Neural cell (in vitro differentiated cells): ENCODE results near the gene PLXDC2.

Experiments used
- TAF1 ChIP-seq: IDR thresholded peaks from 2 replicates; pipeline ENCODE4 v1.6.1; 2012; ENCODE audit warnings: low read depth
- TF ChIP-seq, protein P1 (sequence below): fragments of 450-650 bp; IDR thresholded peaks from 2 replicates; pipeline ENCODE4 v1.5.1; 2014; ENCODE audit warnings: antibody characterized with exemption, mild to moderate bottlenecking, moderate library complexity; ENCODE audit not compliant: poor library complexity, severe bottlenecking

DNA sequence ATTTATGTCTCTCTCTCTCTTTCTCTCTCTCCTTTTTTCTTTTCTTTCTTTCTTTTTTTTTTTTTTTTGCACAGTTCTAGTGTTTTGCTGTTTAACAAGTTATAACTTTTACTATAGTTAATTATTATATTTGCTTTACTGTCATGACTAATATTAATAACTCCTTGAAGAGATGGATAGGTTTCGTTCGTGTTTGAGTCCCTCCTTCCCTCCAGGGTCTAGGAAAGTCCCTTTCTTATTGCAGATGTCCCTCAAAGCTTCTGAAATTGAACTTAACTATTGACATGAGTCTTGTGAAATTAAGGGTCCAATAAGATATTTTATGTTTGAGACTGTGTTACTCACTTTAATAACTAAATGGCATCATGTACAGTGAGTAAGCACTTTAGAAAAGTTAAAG is 131.4 kb downstream of the PLXDC2 start:
- TF ChIP-seq, protein P1, sequence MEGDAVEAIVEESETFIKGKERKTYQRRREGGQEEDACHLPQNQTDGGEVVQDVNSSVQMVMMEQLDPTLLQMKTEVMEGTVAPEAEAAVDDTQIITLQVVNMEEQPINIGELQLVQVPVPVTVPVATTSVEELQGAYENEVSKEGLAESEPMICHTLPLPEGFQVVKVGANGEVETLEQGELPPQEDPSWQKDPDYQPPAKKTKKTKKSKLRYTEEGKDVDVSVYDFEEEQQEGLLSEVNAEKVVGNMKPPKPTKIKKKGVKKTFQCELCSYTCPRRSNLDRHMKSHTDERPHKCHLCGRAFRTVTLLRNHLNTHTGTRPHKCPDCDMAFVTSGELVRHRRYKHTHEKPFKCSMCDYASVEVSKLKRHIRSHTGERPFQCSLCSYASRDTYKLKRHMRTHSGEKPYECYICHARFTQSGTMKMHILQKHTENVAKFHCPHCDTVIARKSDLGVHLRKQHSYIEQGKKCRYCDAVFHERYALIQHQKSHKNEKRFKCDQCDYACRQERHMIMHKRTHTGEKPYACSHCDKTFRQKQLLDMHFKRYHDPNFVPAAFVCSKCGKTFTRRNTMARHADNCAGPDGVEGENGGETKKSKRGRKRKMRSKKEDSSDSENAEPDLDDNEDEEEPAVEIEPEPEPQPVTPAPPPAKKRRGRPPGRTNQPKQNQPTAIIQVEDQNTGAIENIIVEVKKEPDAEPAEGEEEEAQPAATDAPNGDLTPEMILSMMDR: no peak
- no peak for TF ChIP-seq TAF1
